Measurements from ENCODE around the gene KCNT1. TPM values are rescaled to one million over a fixed set of nuclear protein-coding genes. Genes with fewer than 3 reads are reported as not detected.

Gene KCNT1
- total RNA-seq, 1 experiment from 2014 or later = not detected

DNA sequence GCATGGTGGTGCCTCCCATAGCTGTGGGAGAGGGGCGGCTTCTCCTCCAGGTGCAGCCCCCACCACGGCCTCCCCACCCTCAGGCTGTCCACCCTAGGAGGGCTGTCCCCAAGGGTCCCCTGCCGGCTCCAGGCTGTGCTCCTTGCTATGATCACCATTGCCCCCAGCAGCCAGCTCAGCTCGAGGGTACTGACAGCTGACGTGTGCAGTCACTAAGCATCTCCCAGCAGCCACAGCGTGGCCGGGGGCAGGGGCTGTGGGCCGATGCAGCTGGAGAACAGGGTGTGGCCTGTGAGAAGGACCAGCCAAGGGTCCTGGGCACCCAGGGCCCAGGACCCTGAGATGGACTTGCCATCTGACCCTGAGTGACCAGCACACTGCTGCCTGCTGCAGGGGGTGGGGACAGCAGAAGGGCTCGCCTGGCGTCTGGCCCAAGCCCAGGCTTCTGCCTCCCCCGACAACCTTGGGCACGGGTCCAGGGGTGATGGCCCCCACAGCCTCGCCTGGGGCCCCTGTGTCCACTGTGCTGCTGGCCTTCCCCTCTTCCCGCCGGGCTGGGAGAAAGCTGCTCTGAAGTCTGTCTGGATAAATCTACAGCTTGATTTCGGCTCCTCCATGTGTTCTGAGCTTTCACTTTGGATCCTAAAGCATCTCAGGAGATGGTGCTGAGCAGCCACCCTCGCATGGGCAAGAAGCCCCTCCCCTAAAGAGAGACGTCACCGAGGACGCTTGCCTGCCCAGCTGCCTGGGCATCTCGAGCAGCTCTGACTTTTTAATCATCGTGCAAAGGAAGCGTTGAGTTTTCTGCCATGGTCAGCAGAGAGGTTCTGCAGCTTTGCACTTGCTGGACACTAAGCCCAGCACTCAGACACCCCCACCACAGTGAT, 5.5 kb downstream of the KCNT1 start:
- H3K4me3 ChIP-seq = no peak overlapping the region
- no peak for DNase-seq
- H3K27me3 ChIP-seq = no peaks in the 10 kb centered on the region
- no peaks in the 10 kb centered on the region for H3K9me3 ChIP-seq
- H3K36me3 ChIP-seq = no peaks in the 10 kb centered on the region

DNA sequence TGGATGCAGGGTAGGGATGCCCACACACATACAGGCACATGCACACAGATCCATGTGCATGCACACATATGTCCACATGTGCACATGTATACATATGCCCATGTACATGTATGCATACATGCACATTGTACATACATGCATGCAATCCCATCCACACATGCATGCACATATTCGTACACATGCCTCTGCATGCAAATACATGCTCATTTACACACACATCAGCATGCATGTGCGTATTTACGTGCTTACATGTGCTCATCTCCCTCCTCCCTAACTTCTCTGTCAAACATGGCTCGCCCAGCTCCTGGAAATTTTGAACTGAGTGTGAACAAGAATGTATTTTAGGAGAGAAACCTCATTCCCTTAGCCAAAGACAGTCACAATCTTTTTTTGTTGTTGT, 6.2 kb downstream of the KCNT1 start:
- Histone ChIP-seq H3K27me3 (no peaks in the 10 kb centered on the region), H3K36me3 (no peaks in the 10 kb centered on the region), H3K4me3 (no peak overlapping the region), H3K9me3 (no peaks in the 10 kb centered on the region)
- DNase-seq = no peak

DNA sequence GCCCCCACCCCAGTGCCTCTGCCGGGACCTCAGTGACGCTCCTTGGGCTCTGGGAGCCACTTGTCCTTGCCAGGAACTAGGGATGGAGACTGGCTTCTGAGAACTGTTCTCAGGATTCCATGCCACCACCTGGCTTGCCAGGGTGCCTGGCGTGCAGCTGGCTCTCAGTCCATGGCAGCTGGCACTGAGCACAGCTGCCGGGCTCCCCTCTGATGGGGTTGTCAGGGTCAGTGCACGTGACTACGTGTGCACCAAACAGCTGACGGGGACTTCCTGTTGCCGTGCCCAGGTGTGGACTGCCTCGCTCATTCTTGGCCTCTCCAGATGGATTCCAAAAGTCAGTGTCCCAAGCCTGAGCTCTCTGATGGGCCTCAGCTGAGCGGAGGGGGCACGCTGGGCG, 9.4 kb downstream of the KCNT1 start:
- Histone ChIP-seq H3K4me3 (no peak overlapping the region), H3K36me3 (no peaks in the 10 kb centered on the region), H3K9me3 (no peaks in the 10 kb centered on the region), H3K27me3 (peaks cover 11% of the 10 kb centered on the region)
- DNase-seq = no peak

DNA sequence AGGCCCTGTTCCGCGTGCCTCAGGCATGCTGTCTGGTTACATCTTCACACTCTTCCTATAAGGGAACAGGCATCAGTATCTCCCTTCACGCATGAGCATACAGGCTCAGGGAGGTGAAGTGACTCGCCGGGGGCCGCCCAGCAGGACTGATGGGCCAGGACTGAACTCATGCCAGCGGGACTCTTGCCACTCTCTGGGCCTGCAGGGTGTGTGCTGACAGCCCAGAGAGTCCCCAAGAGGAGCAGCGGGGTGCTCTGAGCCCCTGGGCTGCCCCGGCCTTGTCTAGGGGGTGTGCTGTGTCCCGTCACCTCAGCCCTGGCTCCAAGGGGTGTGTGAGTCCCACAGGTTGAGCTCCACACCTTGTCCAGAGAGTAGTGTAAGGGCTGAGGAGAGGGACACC, 9.9 kb downstream of the KCNT1 start:
- H3K36me3 ChIP-seq = no peaks in the 10 kb centered on the region
- DNase-seq = peak; percentile 43
- no peak overlapping the region for H3K4me3 ChIP-seq
- peaks cover 11% of the 10 kb centered on the region for H3K27me3 ChIP-seq
- H3K9me3 ChIP-seq = no peaks in the 10 kb centered on the region

DNA sequence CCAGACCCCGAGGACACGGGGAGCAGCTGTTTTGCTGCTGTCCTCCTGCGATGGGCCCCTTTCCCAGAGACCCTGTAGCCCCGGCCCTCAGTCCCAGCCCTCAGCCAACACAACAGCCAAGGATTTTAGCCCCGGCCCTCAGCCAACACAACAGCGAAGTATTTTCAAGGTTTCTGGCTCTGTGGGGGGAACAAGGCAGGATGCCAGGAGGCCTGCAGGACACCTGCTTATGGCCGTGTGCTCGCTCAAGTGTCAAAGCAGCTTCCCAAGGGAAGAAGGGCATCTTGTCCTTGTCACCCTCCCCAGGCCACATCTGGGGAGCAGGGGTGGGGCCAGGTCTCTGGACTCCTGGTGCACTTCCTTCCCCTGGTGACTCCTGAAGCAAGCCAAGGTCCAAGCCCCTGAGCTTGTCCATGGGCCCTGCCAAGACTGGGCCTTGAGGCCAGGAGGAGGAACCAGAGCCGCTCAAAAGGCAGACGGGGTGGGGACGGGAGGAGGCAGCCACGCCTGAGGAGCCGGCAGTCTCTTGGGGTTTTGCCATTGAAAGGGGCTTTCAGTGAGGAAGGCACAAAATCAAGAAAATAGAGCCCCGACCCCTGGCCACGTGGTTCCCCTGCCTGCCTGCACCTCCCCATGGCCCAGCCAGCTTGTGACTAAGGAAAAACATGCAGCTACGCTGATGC, 10.8 kb downstream of the KCNT1 start:
- H3K36me3 ChIP-seq = no peaks in the 10 kb centered on the region
- DNase-seq = no peak
- peaks cover 11% of the 10 kb centered on the region for H3K27me3 ChIP-seq
- H3K4me3 ChIP-seq = no peak overlapping the region
- no peaks in the 10 kb centered on the region for H3K9me3 ChIP-seq

DNA sequence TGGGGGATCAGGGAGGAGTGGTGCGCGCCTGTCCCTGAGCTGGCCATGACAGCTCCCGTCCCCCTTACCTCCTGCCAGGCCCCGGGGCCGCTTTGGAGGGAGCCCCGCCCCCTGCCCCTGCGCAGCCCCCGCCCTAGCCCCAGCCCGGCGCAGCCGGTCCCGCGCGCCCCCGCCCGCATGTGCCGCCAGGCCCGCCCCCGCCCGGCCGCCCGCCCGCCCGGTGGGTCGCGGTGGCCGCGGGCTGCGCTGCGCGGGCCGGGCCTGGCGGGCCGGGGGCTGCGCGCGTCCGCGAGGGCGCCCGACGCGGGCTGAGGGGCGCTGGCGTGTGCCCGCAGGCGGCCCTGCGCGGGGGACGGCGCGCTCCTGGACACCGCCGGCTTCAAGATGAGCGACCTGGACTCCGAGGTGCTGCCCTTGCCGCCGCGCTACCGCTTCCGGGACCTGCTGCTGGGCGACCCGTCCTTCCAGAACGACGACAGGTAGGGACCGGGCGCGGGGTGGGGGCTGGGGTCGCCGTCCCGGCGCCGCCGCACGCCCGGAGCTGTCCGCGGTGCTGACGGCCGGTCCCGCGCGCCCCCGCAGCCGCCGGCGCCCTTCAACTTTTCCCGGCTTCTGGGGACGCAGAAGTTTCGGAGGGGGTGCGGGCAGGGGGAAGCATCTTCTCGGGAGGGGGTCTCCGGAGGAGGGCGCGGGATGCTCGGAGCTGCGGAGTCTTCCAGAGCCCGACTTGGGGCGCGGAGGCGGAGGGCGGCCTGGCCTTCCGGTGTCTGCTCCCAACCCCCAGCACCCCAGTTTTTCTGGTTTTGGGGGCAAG, 12.5 kb downstream of the KCNT1 start:
- no peaks in the 10 kb centered on the region for H3K36me3 ChIP-seq
- H3K4me3 ChIP-seq = no peak overlapping the region
- H3K27me3 ChIP-seq = peaks cover 11% of the 10 kb centered on the region
- no peak for DNase-seq
- H3K9me3 ChIP-seq = no peaks in the 10 kb centered on the region

DNA sequence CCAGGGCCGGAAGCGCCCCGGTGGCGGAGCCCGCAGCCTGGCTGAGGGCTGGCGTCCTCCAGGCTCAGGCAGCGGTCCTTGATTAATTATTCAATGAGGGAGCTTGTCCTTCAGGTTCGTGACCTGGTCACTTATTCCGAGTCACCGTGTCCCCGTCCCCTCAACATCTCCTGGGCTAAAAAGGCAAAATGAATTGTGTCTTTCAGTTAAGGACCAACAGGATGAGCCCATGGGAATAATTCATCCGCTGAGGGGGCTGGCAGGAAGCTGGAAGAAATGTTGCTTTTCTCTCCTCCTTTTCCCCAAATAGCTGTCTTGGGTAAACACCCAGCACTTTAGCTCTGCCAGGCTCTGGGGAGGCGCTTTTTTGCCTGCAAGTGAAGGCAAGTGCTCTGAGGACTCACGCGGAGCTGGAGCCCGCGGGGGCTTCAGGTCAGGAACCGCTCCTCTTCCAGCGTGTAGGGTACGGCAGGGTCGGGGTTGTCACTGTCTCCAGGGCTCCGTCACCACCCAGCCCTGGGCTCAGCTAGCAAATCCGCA, 13.1 kb downstream of the KCNT1 start:
- H3K9me3 ChIP-seq = no peaks in the 10 kb centered on the region
- H3K27me3 ChIP-seq = peaks cover 11% of the 10 kb centered on the region
- no peaks in the 10 kb centered on the region for H3K36me3 ChIP-seq
- H3K4me3 ChIP-seq = no peak overlapping the region
- no peak for DNase-seq

DNA sequence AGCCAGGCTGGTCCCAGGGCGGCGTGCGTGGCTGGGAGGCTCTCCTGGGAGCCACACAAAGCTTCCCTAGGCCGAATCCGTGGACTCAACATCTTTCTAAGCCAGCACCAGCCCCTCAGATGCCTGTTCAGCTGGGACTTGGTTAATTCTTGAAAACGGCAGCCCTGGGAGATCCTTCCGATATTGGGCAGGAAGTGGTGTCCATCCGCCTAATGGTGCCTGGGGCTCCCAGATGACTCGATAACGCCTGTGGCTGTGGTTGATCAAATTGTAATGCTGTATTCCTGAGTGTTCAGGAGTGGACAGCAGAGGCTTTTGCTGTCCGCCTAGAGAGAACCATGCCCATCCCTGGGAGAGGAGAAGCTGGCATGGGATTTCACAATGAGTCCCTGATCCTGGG, 14.1 kb downstream of the KCNT1 start:
- Histone ChIP-seq H3K9me3 (no peaks in the 10 kb centered on the region), H3K36me3 (no peaks in the 10 kb centered on the region), H3K4me3 (no peak overlapping the region)

DNA sequence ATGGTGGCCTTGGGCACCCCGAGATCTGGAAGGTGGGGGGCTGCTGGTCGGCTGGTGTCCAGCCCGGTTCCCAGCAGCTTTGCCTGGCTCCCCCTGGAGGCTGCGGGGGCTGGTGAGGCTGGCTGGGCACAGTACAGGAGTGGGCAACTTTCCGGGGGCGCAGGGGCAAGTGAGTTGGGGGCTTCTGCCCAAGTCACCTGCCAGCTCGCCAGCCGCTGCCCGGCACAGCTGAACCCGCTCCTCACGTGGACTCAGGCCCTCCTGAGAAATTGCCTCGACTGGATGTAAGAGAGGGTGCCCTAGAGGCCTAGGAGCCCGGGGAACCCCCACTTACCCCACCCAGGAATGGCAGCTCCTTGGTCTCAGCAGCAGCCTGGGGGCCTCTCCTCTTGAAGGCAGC, 15.4 kb downstream of the KCNT1 start:
- Histone ChIP-seq H3K36me3 (no peaks in the 10 kb centered on the region), H3K4me3 (no peak overlapping the region), H3K27me3 (peaks cover 11% of the 10 kb centered on the region), H3K9me3 (no peaks in the 10 kb centered on the region)
- no peak for DNase-seq

More for the DNA sequence above, 14.1 kb downstream of the KCNT1 start:
- H3K27me3 ChIP-seq = peaks cover 11% of the 10 kb centered on the region
- no peak for DNase-seq

DNA sequence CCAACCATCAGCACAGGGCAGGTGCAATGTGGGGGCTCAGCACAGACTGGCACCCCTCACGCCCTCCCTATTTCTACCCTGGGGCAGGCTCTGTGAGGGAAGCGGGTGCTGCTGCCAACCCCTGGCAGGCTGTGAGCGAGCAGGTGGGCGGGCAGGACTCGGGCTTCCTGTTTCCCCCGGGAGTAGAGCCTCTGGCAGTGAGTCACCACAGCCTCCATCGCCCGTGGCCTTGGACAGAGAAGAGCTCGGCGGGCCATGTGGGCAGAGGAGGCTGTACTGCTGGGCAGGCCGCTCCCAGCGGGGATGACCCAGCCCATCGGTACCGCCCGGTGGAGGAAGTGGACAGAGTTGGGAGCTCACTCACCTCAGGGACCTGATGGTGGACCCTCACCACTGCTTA, 16.6 kb downstream of the KCNT1 start:
- DNase-seq = peak; percentile 89

DNA sequence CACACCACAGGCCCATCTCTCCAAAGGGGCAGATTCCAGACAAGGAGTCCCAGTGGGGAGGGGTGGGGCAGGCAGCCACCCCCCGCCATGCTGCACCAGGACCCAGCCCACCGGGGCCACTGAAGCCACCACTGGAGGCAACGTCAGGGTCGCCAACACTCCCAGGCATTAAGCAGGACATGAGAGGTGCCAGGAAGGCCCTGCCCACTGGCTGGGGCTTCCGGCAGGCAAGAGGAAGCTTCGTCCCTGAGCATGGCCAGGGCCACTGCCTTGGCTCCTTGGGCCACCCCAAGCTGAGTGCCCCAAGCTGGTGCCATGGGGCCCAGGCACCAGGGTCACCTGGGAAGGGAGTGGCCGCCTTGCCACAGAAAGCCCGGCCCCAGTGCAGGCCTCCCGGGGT, 17.5 kb downstream of the KCNT1 start:
- no peak overlapping the region for H3K4me3 ChIP-seq
- H3K36me3 ChIP-seq = no peaks in the 10 kb centered on the region
- H3K27me3 ChIP-seq = peaks cover 11% of the 10 kb centered on the region
- no peaks in the 10 kb centered on the region for H3K9me3 ChIP-seq
- no peak for DNase-seq

More for the DNA sequence above, 16.6 kb downstream of the KCNT1 start:
- Histone ChIP-seq H3K4me3 (no peak overlapping the region), H3K9me3 (no peaks in the 10 kb centered on the region), H3K27me3 (peaks cover 11% of the 10 kb centered on the region), H3K36me3 (no peaks in the 10 kb centered on the region)

DNA sequence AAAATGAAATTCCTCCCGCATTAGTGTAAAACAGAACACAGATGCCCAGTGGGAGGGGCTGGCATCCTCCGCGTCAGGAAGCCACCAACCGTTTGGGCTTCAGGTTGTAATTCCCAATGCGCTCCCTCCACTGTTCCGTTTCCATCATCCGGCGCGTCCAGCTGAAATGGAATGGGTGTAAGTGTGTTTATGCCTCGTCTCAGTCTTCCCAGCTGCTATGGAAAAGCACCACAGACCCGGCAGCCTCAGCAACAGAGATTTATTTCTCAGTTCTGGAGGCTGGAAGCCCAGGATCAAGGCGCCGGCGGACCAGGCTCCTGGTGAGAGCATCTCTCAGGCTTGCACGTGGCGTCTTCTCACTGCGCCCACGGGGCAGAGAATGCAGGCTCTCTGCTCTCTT, 20.4 kb downstream of the KCNT1 start:
- DNase-seq = no peak
- Histone ChIP-seq H3K36me3 (no peaks in the 10 kb centered on the region), H3K27me3 (no peaks in the 10 kb centered on the region)

DNA sequence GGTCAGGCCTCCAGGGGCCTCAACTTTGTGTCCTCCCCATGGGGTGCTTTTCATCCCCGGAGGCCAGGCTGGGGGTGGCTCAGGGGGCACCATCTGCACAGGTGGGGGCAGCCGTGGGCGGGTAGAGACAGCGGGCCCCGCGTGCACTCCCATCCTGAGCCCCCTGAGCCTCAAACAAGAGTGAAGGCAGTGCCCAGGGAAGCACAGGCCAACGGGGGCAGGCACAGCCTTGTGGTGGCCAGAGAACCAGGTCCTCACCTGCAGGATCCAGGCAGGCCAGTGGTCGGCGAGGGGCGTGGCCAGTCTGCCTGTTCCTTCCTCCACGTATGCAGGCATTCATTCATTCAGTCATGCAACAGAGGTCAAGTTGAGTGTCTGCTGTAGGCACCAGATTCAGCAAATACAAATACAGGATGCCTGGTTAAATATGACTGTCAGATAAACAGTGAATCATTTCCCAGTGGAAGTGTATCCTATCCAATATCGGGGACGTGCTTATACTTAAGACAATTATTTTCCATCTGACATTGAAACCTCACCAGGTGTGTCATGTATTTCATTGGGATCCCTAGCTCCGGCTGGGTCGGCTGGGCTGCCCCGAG, 22.3 kb downstream of the KCNT1 start:
- Histone ChIP-seq H3K4me3 (no peak overlapping the region), H3K36me3 (no peaks in the 10 kb centered on the region), H3K9me3 (no peaks in the 10 kb centered on the region), H3K27me3 (no peaks in the 10 kb centered on the region)
- no peak for DNase-seq

More for the DNA sequence above, 20.4 kb downstream of the KCNT1 start:
- Histone ChIP-seq H3K9me3 (no peaks in the 10 kb centered on the region), H3K4me3 (no peak overlapping the region)

DNA sequence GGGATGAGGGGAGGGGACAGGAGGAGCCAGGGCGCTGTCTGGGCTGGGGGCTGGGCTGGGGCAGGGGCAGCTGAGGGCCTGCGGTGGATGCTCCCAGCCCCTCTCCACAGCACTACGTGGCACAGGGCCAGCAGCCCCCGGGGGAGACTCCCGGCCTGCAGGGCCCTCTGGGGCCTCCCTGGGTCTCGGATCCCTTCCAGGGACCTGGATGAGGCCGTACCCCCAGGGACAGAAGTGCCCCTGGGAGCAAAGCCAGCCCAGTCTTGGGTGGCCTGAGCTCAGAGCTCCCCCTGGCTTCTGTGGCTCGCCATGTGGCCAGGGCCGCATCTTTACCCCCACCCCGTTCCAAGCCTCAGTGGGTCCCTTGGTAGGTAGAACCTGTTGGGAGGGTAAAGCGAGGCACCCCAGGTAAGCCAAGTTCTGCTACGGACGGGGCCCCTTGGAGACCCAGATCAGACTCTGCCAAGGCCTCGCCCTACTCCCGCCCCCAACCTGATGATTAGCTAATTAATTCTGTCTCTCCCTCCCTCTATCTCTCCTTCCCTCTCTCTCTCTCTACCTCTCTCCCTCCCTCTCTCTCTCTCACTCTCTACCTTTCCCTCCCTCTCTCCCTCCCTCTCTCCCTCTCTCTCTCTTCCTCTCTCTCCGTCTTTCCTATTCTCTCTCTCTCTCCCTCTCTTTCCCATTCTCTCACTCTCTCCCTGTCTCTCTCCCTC, 24.3 kb downstream of the KCNT1 start:
- no peaks in the 10 kb centered on the region for H3K9me3 ChIP-seq
- no peak for DNase-seq
- H3K27me3 ChIP-seq = no peaks in the 10 kb centered on the region
- H3K4me3 ChIP-seq = no peak overlapping the region
- H3K36me3 ChIP-seq = no peaks in the 10 kb centered on the region

DNA sequence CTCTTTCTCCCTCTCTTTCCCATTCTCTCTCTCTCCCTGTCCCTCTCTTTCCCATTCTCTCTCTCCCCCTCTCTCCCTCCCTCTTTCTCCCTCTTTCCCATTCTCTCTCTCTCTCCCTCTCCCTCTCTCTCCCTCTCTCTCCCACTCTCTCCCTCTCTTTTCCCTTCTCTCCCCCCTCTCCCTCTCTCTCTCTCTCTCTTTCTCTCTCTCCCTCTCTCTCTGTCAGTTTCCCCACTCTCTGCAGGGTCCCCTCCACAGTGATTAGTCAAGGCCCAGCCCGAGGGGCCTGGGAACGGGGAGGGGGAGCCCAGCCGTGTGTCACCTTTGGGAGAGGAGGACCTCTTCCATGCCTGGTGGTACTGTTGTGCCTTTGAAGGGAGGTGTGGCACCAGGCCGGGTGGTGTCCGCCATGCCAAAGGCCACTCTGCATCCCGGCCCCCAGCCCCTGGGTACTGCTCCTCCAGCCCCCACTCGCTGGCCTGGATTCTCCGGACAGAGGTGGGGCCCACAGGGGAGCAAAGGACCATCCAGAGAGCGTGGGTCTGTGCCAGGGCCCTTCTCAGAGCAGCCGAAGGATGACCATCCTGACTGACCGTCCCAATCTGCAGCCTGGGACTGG, 25.4 kb downstream of the KCNT1 start:
- no peak for DNase-seq
- H3K4me3 ChIP-seq = no peak overlapping the region
- H3K36me3 ChIP-seq = no peaks in the 10 kb centered on the region
- no peaks in the 10 kb centered on the region for H3K27me3 ChIP-seq
- H3K9me3 ChIP-seq = no peaks in the 10 kb centered on the region

Measured in MG63 (cell line).